ENCODE results near the gene SYNPO.
A peak's percentile ranks its signal among the peaks of the same experiment; 100 is the strongest.

The SYNPO gene

DNA sequence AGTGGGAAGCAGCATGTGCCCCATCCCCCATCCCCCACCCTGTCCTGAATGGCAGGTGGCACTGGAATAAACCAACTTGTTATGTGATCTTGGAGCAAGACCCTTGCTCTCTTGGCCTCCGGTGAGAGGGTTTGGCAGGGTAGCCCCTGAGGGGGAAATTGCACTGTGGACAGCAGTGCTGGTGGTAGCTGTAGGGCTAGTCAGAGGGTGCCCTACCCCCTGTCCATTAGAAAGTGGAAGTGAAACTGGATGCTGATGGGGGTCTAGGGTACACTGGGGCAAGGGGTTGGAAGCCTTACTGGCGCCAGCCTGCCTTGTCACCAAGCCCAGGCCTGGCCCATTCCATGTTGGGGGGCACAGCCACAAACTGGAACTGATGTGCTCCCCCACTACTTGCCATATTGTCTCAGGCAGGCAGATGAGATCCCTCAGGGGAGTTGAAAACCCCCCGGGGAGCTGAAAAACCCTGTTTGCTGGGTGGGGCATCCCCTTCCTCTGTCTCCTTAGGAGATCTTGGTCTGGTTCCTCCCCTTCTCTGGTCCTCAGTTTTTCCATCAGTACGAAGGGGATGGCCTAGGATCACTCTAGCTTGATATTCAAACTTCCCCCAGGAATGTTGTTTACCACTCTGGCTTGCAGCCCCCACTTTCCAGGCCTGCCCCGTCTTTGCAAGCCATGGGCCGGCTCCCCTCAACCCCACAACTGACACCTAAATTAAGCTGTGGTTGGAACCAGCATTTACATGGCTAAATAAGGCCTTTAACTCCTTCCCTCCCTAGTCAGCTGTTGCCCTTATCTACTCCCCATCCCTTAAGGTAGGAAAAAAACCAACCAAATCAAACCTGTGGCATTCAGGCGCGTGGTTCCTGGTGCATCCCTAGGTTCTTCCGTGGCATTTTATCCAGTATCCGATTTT lies 14.4 kb upstream of the SYNPO start:
- DNase-seq = no peak

DNA sequence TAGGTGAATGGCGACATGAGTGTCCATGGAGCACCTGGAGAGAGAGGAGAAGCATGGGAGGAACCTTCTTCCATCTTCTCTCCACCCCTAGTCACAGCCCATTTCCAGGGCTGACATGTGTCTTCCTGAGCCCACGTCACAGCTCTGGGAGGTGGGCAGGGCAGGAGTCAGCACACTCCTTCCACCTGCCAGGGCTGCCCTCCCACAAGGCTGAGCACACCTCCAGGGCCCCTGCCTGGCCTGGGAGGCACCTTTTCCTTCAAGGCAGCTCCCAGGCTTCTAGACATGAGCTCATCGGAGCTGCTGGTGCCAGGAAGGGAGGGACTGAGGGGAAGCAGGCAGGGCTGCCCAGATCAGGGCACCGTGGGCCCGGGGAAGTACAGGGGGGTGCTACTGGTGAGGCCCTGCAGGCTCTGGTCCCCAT lies 13.6 kb upstream of the SYNPO start:
- DNase-seq = no peak

DNA sequence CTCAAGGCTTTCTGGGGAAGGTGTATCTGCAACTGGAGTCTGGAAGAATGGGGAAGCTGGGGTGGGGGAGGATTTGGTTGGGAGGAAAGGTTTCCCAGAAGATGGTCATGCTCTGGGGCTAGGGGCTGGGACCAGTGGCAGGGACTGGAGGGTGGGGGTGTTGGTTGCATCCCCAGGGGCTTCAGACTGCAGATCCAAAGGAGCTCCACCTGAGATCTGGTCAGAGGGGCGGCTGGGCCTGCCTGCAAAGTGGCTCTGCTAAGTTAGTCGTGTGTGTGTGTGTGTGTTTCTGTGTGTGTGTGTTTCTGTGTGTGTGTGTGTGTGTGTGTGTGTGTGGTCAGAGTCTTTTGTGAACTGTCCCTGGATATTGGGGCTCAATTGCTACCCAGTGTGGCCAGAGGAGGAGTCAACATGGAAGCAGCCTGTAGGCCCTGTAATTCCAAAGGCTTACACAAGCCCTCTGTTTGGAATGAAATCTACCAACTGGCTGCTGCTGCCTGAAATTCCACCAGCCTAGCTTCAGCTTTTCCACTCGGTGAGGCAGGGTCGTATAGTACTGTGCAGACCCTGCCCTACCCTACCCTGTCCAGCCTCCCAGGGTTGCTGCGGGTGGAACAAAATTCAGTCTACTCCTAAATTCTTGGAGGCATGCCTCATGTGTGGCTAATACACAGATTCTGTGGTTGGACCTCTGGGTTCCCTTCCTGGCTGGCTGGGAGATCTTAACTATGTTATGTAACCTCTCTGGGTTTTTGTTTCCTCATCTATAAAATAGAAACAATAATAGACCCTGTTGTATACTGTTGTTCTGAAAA lies 12.5 kb upstream of the SYNPO start:
- no peak for DNase-seq

DNA sequence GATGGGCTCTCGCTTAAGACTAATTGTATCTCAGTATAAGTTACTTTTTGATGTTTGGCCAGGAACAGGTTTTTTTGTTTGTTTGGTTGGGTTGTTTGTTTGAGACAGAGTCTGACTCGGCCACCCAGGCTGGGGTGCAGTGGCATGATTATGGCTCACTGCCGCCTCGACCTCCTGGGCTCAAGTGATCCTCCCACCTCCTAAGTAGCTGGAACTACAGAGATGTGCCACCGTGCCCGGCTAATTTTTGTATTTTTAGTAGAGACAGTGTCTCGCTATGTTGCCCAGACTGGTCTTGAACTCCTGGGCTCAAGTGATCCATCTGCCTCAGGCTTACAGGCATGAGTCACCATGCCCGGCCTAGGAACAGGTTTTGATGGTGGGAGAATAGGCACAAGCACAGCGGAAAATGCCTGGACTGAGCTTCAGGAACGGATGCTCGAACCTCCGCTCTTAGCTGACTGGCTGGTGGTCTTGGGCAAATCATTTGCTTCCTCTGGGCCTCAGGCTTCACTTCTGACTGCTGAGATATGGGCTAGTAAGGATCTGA lies 11.4 kb upstream of the SYNPO start:
- no peak for DNase-seq

DNA sequence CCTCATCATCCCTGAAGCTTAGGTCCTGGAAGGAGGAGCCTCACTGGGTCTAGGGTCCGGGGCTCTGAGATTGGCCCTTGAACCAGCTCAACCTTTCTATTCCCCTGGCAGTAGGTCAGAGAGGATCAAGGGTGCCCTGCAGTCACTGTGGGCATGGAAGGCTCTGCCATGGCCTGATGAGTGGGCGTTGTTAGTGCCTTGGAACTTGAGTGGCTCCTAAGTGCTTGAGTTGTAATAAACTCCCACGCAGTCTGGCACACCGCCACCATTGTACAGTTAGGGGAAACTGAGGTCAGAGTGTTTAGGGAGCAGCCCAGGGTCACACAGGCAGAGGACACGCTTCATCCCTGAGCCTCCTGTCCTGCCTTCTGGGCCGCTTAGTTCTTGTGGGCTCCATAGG lies 10.4 kb upstream of the SYNPO start:
- no peak for DNase-seq

DNA sequence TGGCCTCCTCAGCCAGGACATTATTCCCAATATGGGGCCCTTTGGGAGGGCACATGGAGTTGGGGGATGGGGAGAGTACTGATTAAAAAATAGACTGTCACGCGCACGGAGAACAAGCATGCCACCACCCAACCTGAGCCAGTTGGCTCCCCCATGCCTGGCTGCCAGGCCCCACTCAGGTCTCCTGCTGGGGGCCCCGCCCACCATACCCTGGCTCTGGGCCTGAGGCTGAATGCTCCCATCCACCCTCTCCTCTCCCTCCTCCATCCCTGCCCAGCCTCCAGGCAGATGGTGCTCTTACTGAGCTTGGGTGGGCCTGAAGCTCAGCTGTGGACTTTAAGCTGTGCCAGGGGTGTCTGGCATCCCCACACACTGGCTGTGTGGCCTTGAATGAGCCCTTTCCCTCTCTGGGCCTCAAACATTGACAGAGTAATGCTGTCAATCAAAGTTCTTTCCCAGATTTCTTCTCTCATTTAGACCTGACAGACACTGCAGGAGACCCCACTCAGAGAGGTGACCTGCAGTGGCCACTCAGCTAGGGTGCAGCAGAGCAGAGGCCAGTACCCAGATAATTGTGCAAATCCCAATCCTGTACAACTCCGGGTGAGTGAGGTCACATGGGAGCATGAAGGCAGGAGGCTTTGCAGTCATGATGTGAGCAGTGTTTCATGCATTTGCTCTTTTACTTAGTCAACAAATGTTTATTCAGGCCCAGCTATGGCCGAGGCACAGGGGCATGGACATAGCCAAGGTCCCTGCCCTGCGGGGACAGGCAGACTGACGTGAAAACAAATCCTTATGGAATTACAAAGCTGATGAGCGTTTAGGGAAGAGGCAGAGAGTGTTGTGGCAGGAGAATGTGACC lies 9.8 kb upstream of the SYNPO start:
- peak; percentile 87 for DNase-seq

DNA sequence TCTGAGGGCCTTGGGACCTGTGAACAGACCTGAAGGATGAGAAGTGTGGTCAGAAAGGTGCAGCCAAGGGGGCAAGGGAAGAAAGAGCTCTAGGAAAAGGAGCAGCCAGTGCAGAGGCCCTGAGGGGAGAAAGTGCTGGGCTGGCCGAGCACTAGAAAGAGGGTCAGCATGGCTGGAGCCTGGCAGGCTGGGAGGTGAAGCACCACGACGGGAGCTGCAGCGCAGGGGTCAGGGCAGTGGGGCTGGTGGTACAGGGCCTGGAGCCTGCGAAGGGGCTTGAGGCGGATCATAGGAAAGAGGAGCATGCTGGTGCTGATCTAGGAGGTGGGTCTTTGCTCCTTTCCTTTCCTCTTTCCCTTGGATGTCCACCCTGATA lies 9.1 kb upstream of the SYNPO start:
- no peak for DNase-seq

DNA sequence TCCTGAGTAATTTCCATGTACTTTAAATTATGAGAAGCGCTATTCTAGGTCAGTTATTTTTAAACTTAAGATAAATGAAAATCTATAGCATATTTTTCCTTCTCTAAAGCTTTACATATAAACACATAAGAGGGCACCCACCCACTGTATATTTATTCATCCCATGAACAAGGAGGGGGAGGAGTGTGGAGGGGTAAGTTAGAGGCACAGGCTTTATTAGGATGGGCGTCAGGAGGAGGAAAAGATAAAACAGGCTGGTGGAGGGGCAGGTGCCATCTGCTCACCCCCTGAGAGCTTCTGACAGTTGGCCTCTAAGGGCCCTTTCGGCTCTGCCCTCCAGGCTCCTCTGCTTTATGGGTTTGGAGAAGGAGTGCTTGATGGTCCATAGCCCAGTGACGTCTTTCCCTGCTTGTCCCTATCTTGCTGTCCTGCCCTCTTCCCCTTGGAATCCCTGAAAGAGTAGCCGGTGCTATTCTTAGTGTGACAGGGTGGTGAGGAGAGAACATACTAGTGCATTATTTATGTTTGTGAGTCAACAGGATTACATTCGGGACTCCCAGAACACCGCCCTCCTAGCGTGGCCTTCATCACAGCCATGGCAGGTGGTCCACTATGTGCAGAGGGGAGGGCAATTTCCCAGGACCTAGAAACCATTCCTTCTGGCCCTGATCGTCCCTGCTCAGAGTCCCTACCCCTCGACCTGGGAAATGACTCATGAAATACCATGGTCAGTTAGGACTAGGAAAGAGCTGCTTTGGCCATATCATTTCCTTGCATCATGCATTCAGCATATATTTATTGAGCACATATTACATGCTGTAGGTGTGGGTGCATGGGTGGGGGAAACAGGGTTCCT lies 7.9 kb upstream of the SYNPO start:
- peak; percentile 80 for DNase-seq

DNA sequence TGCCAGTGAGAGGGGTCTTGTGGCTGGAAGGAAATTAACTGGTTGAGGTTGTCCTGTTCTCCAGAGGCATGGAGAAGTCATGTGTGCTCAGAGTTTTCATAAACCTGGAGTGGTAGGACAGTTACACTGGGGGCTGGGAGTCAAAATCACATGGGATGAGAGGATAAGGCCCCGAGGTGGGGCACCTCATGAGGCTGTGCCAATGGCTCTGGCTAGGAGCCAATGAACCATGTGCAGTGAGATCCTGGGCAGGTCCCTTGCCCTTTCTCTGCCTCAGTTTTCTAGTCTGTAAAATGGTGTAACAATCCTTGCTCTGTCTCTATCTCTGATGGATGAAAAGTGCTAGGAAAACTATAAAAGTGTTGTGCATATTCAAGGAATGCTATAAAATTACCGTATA lies 7.0 kb upstream of the SYNPO start:
- DNase-seq = no peak

DNA sequence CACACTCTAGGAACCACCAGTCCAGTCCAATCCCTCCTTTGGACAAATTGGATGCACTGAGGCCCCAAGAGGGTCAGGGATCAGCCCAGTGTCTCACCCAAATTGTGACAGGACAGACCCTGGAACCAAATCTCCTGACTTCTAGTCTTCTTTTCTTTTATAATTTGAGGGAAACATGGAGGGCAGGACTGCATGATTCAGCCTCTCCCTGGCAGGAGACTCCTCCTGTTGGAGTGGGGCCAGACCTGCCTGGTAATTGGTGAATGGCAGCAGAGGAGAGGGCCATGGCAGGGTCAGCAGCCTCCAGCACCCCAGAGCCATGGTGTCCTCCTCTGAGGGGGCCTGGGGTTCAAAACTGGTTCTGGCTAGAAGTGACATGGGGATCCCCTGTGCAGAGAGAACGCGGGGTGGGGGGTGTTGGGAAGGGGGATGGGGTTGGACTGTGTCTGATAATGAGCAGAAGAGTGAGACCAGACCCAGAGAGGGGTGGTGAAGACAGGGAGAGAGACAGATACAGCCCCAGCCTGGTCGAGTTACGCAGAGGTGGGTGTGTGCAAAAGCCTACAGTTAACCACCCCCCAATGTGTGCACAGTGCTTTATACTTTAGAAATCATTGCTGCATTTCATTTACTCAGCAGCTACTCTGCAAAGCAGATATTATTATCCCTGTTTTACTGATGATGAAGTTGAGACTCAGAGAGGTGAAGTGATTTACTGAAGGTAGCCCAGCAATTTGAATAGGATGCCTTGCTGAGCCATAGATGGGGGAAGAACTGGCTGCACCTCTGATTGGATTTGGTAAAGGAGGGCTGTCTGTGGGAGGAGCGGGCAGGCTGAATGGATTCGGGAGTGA lies 3.8 kb upstream of the SYNPO start:
- DNase-seq = peak; percentile 41

DNA sequence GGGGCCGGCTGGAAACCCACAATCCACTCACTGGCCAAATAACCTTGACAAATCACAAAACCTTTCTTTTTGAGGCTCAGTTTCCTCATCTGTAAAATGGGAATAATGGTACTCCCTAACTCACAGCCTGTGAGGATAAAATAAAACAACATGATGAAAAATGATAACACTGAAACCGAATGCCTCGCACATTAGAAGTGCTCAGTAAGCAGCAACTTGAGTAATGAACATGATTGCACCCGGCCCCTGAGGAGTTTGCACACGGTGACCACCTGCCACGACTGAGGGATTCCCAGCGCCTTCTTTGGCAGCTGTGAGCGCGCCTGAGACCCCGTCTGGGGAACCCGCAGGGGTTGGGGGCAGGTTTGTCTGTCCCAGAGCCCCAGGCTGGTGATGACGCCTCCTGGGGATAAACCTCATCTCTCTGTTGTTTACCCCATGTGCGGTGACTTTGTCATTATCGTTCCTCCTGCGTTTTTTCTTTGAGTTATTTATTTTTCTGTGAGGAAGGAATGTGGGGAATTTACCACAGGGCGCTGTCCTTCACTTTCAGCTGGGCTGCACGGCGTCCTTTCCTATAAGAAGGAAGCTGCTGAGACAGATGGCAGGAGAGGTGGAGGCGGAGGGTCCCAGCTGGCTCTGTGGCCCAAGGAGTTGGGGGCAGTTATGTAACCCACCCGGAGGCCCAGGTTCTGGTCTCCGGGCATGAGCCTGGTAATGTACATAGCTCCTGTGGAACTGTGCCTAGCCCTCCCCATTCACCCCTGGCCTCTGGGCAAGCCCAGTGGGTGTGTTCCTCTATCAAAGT lies 3.0 kb upstream of the SYNPO start:
- no peak for DNase-seq

DNA sequence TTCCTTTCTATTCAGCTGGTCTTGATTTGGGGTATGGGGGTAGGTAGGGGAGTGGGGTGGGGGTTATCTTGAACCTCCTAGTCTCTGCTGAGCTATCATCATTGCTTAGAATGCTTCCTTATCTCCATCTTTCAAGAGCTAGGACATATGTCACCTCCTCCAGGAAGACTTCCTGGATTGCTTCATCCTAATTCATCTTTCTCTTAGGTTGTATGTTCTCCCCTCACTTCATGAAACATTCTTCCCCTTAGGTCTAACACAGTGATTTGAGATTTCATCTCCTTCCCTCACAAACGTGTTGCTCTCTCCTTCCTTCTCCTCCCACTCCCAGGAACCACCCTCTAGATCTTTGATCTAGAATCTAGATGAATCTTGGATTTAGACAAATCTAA lies 2.4 kb upstream of the SYNPO start:
- DNase-seq = no peak

DNA sequence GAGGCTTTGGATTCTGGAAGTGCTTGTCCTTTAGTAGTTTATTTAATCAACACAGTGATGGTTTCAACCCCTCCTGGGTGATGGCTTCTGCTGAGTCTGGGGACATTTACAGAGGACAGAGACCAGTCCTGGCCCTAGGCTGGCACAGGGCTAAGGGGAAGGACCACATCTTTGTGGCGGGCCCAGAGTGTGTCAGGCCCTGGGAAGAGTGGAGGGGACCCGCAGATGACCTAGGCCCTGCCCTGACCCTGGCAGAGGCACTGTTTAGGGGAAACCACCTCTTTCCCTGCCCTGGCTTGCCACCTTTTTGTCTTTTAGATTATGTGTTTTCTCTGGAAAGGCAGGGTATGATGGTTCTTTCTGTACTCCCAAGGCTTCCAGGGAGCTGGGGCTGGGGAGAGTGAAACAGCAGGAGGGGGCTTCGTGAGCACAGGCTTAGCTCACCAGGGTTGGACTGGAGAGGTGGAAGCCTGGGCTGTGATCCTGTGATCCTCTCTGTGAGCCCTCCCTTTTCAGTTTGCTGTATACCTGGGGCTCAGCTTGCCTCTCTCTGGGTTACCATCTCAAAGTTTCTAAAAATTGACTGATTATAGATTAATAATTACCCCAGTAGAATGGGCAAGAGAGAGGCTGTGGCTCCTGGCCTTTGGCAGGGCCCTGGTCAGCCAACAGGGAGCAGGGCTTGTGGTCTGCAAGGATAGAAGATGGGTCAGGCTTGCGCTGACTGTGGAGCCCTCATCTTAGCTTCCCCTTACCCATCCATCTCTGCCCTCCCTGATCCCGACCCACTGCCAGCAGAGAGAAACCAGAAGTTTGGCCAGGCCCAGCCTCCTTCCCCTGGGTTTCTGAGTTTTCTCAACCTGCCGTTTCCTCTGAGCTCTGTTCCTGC lies 1.7 kb upstream of the SYNPO start:
- DNase-seq = no peak

DNA sequence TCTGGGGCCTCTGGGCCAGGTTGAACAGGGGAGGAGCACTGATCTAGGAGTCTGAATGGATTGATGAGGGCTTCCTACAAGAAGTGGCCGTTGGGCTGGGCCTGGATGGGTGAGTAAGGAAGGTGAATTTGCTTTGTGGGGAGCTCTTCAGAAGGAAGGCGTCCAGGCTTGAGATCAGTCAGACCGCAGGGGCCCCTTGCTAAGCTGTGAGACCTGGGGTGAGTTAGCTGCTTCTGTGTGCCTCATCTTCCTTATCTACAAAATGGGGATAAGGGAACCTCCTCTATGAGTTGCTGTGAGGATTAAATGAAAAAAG lies 1.1 kb upstream of the SYNPO start:
- no peak for DNase-seq

DNA sequence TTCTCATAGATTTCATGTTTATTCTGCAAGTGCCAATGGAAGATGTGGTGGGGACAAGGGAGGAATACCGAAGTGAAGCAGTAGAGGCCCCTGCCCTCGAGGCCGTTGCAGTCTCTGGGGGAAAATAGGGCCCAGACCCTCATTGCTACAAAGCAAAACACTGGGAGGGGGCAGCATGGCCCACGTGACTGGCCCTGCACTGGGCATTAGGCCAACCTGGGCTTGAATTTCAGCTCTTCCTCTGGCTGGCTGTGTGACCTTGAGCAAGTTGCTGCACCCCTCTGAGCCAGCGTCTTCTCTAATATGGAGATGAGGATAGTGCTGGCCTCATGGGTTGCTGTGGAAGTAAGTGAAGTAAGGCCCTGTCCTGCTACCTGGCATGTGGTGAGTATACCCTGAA lies 709 bp upstream of the SYNPO start:
- DNase-seq = no peak

DNA sequence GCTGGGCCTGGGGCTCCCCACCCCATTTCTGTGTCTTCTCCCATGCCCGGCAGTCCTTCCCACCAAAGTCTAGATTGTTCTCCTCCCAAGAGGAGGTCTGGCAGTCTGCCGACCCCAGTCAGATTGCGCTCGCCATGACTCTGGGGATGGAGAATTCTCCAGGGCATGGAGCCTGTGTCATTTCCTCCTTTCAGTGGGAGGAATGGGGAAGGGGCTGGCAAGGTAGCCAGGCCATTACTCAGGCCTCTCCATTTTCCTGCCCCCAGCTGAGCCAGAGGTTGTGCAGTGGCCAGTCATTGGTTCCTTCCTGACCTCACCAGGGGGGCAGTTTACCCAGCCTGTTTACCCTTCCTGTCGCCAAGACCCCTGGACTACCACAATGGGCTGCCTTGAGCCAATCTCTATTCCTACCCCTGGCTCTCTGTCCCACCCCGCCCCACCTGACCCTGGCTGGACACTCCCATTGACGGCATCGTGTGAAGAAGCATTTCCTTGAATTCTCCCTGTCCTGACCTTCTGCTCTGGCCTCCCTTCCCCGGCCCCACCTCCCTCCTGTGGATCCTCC lies 628 bp downstream of the SYNPO start:
- DNase-seq = no peak

DNA sequence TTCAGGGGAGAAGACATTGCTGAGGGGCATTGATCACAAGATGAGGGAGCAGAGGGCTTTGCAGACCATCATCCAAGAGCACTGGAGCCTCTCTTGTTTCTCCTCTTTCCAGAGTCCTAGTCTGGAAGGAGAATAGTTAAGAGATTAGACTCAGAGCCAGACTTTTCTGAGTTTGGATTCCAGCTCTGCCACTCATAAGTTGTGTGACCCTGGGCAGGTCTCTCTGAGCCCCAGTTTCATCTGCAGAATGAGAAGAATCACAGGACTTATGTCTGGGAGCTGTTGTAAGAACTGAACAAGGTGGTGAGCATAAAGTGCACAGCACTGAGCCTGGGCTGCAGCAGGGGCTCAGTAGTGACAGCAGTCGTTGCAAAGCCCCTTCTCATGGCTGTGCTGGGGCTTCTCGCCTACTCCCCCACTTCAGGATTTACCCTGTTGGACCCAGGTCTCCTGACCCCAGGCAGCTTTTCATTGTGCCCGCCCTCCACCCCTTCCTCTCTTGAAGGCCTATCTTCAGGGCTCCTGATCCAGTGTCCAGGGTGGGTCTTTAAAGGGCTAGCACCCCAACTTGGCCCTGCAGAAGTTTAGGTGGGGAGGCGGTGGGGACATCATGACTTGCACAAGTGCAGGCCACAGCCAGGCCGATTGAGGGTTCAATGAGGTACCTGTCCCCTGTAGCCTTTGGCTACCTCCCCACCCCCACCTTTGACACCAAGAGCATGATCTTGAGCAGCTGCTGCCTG lies 1.5 kb downstream of the SYNPO start:
- no peak for DNase-seq

DNA sequence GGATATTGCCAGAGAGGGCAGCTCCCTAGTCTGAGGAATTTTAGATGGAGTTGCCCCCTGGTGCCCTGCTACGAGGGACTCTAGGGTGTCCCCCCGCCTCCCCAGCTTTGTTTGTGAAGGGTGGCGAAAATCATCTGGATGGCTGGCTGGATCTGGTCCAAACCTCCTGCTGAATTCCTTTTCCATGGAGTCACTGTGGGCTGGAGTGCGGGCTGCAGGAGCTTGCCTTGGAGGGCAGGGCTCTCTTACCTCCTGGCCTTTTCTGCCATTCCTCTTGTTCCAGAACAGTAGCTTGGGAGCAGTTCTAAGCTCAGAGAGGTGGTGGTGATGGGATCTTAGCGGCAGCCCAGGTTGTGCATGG lies 2.1 kb downstream of the SYNPO start:
- DNase-seq = no peak
